Hematopoietic multipotent progenitor cell treated with erythropoietin and hydrocortisone succinate and interleukin-3 and kit ligand, for 15 days (in vitro differentiated cells): ENCODE data around the gene TNS4.
A peak's percentile ranks its signal among the peaks of the same experiment; 100 is the strongest.

ENCODE experiments used
- DNase-seq: peaks from one replicate; pipeline ENCODE4 v3.0.0-alpha.2; 2015; ENCODE audit warnings: low spot score

Gene TNS4

DNA sequence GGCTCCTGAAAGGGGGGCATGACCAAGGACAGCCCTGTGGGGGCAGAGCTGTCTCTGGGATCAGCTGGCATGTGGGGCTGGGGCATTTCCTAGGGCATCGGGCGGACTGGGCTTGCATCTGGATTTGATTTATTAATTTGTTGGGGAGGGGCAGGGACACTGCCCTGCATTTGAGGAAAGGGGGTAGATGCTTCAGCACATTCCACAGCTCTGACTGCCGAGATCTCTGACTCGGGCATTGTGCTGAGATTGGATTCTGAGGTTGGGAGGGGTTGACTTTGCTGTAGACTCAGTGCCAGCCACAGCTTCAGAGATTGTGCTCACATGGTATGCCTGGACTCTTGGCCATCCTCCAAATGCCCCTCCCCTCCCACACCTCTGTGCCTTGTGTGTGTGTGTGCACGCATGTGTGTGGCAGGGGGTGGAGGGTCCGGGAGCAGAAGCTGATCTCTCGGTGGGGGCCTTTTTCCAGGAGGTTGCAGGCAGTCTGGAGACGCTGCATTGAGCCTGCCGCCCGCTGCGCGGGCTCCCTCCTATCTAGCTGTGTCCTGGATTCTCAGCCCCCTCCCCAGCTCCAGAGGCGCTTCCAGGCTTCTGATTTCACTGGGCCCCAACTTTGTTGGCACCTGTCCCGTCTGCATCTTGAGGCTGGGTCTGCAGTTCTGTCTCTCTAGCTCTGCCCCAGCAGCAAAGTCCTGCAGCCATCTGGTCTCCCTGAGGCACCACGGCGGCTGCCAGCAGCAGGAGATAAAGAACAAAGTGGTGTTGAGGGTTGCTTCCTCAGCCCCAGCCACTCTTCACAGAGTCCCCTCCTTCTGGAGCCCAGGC lies 43.2 kb downstream of the TNS4 start:
- no peak for DNase-seq

- DNase-seq = no peak
Observed at GRCh38 chr17:40457369-40457768, 44.1 kb downstream of the TNS4 start.

- DNase-seq = no peak
Observed at GRCh38 chr17:40456396-40456951, 44.9 kb downstream of the TNS4 start.

GRCh38 chr17:40454613-40454995 lies 46.8 kb downstream of the TNS4 start:
- DNase-seq = no peak

DNA sequence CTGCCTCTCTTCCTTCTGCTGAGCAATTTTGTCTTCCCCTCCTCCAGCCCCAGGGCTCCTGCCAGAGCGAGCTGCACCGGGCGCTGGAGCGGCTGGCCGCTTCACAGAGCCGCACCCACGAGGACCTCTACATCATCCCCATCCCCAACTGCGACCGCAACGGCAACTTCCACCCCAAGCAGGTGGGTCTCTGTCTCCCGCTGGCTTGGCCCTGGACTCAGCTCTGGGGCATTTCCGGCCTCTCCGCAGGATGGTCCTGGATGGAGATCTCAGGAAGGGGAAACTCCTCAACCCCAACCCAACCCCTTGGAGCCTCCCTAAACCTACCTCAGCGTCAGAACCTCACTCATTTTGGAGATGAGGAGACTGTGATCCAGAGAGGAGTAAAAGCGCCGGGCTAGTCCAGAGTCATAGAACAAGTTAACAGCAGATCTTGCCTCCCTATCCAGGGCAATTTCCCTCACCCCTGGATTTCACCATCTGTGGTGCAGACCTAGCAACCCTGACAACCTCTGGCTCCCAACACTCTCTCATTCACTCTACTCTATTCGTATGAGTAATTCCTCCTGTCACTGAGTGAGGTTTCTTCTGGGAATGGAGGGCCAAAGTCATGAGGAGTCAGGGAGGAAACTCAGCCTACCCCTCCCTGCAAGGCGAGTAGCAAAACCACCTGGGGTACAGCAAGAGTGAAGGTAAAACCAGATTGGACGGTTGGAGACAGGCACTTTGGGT lies 47.4 kb downstream of the TNS4 start:
- no peak for DNase-seq

DNA sequence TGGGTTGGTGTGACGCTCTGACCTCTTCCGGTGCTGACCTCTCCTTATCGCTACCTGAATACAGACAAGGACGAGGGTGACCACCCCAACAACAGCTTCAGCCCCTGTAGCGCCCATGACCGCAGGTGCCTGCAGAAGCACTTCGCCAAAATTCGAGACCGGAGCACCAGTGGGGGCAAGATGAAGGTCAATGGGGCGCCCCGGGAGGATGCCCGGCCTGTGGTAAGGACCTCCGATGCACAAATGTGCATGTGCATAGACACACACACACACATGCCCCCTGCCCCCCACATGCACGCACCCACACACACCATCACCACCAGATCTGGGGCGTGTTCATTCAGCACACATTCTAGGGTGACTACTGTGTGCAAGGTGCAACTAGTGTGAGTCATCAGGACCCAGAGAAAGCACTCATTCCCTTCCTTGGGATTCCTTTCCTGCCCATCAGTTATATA lies 48.5 kb downstream of the TNS4 start:
- no peak for DNase-seq

GRCh38 chr17:40452216-40452787 lies 49.1 kb downstream of the TNS4 start:
- no peak for DNase-seq

DNA sequence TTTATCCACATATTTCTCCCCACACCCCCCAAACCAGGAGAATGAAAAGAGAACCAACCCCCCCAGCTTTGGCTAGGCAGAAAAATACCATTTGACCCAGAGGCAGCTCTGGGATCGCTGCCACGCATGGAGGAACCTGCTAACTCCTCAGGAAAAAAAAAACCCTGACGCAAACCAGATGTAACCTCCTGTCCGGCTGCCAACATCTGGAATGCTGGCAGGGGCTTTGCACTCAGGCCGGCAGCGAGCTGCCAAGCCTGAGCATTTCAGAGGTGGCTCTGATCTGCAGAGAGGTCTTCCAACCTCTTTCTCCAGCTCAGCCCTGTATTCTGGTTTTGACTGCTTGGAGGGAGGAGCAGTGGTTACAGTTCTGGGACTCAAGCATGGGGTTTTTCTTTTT lies 50.0 kb downstream of the TNS4 start:
- no peak for DNase-seq

GRCh38 chr17:40450175-40450574 lies 51.2 kb downstream of the TNS4 start:
- DNase-seq = peak; percentile 51

DNA sequence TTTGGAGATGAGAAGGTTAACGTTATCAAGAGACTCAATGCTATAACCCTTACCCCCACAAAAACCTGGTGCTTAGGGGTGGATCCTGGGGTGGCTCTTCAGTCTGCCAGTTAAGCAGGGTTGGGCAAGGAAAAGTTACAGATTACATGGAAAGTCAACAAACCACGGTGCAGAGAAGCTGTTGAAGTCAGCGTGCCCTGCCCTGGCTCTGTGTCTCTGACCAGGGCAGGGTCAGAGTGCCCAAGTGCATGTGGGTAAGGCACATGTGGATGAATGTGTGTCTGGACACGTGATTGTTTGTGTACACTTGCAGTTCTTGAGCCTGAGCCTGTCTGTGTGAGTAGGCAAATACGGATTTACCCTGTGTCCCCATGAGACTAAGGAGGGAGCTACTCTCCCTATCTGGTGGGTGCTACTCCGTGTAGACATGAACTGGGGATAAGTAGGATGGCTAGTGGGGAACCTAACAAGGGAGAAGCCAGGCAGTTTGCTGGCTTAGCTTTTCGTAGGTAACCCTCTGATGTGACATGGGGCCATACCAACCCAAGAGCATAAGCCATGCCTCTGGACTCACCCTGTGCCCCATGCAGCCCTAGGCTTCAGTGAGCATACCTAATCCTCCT lies 52.7 kb downstream of the TNS4 start:
- peak; percentile 27 for DNase-seq

- peak; percentile 28 for DNase-seq
Observed at GRCh38 chr17:40448213-40448638, 53.2 kb downstream of the TNS4 start.

- DNase-seq = peak; percentile 59
Observed at GRCh38 chr17:40447806-40448205, 53.6 kb downstream of the TNS4 start.

DNA sequence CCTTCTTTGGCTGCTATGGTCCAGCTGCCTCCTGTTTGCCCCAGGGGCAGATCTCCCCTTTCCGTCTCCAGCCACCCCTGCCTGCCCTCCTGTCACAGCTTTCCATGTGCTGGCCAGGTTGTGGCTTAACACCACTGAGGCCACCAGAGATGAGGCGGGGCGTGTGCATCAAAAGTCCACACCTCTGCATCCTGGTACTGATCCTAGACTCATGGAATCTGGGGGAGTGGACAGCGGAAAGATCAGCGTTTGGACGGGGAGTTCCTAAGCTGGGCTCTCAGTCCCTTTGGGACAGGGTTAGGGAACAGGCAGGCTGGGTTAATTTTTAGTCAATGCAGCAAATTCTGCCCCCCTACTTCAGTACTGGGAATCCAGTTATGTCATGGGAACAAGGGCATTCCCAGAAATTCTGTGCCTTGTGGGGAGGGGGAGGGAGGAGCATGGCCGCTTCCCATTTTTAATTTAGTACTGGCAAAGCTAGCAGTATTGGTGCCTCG lies 54.2 kb downstream of the TNS4 start:
- no peak for DNase-seq

DNA sequence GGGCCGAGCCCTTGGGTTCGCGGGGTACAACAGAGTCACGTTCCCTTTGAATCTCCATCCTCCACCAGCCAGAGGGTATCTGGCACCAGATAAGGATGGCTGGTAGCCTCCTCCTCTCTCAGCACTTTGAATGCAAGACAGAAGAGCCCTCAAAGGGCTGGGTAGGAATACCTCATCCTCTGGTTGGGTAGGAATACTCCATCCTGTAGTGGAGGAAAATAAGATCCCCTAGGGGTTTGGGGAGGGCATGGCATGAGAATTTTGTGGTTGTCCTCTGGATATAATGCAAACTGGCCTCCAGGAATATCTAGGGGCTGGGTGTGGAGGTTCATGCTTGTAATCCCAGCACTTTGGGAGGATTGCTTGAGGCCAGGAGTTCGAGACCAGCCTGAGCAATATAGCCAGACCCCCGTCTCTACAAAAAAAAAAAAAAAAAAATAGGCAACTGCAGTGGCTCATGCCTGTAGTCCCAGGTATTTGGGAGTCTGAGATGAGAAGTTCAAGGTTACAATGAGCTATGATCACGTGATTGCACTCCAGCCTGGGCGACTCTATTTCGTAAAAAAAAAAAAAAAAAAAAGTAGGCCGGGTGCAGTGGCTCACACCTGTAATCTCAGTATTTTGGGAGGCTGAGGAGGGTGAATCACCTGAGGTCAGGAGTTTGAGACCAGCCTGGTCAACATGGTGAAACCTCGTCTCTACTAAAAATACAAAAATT lies 55.5 kb downstream of the TNS4 start:
- DNase-seq = peak; percentile 30

- DNase-seq = no peak
Observed at GRCh38 chr17:40443988-40444899, 57.2 kb downstream of the TNS4 start.

- peak; percentile 60 for DNase-seq
Observed at GRCh38 chr17:40443196-40443987, 58.0 kb downstream of the TNS4 start, which contains the start of gene IGFBP4. IGFBP4 (plus strand) TSS chr17:40443450; CDS start chr17:40443736, 286 bp downstream.

- no peak for DNase-seq
Observed at GRCh38 chr17:40442392-40443195, 58.8 kb downstream of the TNS4 start.

- DNase-seq = no peak
Observed at GRCh38 chr17:40440166-40440565, 61.3 kb downstream of the TNS4 start.
